Nephron progenitor cell (in vitro differentiated cells): ENCODE results near the gene RHOXF2B.
"Not testable (repeated sequence)": the region's sequence is repeated elsewhere in the genome, so short reads cannot be mapped to it uniquely, and the experiment has no call there.

ENCODE experiments used
- DNase-seq: peaks from one replicate; pipeline ENCODE4 v3.0.0; 2021
- H3K27ac Mint-ChIP-seq: 2 replicates; pipeline ENCODE4 v1.8.0; 2021; ENCODE audit warnings: mild to moderate bottlenecking, moderate library complexity, mixed read lengths
- H3K27me3 Mint-ChIP-seq: 2 replicates; pipeline ENCODE4 v1.8.0; 2021; ENCODE audit warnings: mild to moderate bottlenecking, low read depth, mixed read lengths; ENCODE audit not compliant: poor library complexity
- H3K36me3 Mint-ChIP-seq: 2 replicates; pipeline ENCODE4 v1.8.0; 2021; ENCODE audit warnings: low read depth, mixed read lengths
- H3K4me1 Mint-ChIP-seq: 2 replicates; pipeline ENCODE4 v1.8.0; 2021; ENCODE audit warnings: mixed read lengths
- H3K4me3 Mint-ChIP-seq: 2 replicates; pipeline ENCODE4 v1.8.0; 2021; ENCODE audit warnings: mild to moderate bottlenecking, moderate library complexity, mixed read lengths
- H3K9me3 Mint-ChIP-seq: 2 replicates; pipeline ENCODE4 v1.8.0; 2021; ENCODE audit warnings: mild to moderate bottlenecking, moderate library complexity, mixed read lengths
- CTCF ChIP-seq: fragments of 200-600 bp; sonication (generic); IDR thresholded peaks from 2 replicates; pipeline ENCODE4 v1.5.0; 2021; ENCODE audit warnings: antibody characterized with exemption

Gene RHOXF2B

GRCh38 chrX:120090208-120090607 lies 12.7 kb upstream of the RHOXF2B start:
- H3K9me3 Mint-ChIP-seq = peaks cover 40% of the 10 kb centered on the region
- H3K4me3 Mint-ChIP-seq = no peak overlapping the region
- H3K4me1 Mint-ChIP-seq = peaks cover 6% of the 10 kb centered on the region
- no peak overlapping the region for H3K27ac Mint-ChIP-seq
- DNase-seq = no peak
- TF ChIP-seq CTCF = no peak
- H3K27me3 Mint-ChIP-seq = peaks cover 5% of the 10 kb centered on the region
- H3K36me3 Mint-ChIP-seq = no peaks in the 10 kb centered on the region

- no peak for DNase-seq
- peaks cover 5% of the 10 kb centered on the region for H3K27me3 Mint-ChIP-seq
- no peaks in the 10 kb centered on the region for H3K36me3 Mint-ChIP-seq
- TF ChIP-seq CTCF = no peak
- H3K4me1 Mint-ChIP-seq = peaks cover 6% of the 10 kb centered on the region
- H3K4me3 Mint-ChIP-seq = no peak overlapping the region
- peaks cover 31% of the 10 kb centered on the region for H3K9me3 Mint-ChIP-seq
- H3K27ac Mint-ChIP-seq = no peak overlapping the region
These were observed 10.0 kb upstream of the RHOXF2B start for GRCh38 chrX:120087289-120088017.

- H3K27ac Mint-ChIP-seq, H3K27me3 Mint-ChIP-seq, H3K36me3 Mint-ChIP-seq, H3K4me1 Mint-ChIP-seq, H3K4me3 Mint-ChIP-seq, DNase-seq: not testable (repeated sequence)
- H3K9me3 Mint-ChIP-seq = peaks cover 31% of the 10 kb centered on the region
These were observed 8.2 kb upstream of the RHOXF2B start for GRCh38 chrX:120085553-120086185.

- H3K9me3 Mint-ChIP-seq, H3K4me1 Mint-ChIP-seq, H3K4me3 Mint-ChIP-seq, H3K36me3 Mint-ChIP-seq, H3K27ac Mint-ChIP-seq, DNase-seq, H3K27me3 Mint-ChIP-seq: not testable (repeated sequence)
These were observed 11.3 kb downstream of the RHOXF2B start for GRCh38 chrX:120066169-120066568.

GRCh38 chrX:120042712-120043111 lies 34.8 kb downstream of the RHOXF2B start:
- not testable (repeated sequence) for H3K27ac Mint-ChIP-seq, H3K4me1 Mint-ChIP-seq, H3K4me3 Mint-ChIP-seq

GRCh38 chrX:120042247-120042646 lies 35.2 kb downstream of the RHOXF2B start:
- DNase-seq, H3K4me1 Mint-ChIP-seq, H3K9me3 Mint-ChIP-seq, H3K4me3 Mint-ChIP-seq, H3K27ac Mint-ChIP-seq, H3K27me3 Mint-ChIP-seq, H3K36me3 Mint-ChIP-seq: not testable (repeated sequence)

More at GRCh38 chrX:120042712-120043111, 34.8 kb downstream of the RHOXF2B start:
- not testable (repeated sequence) for H3K27me3 Mint-ChIP-seq, H3K36me3 Mint-ChIP-seq, DNase-seq, H3K9me3 Mint-ChIP-seq

GRCh38 chrX:120040176-120040575 lies 37.3 kb downstream of the RHOXF2B start:
- not testable (repeated sequence) for DNase-seq, H3K27me3 Mint-ChIP-seq, H3K27ac Mint-ChIP-seq, H3K36me3 Mint-ChIP-seq, H3K4me3 Mint-ChIP-seq, H3K4me1 Mint-ChIP-seq
- H3K9me3 Mint-ChIP-seq = peaks cover 12% of the 10 kb centered on the region

GRCh38 chrX:120039087-120039733 lies 38.3 kb downstream of the RHOXF2B start:
- H3K27ac Mint-ChIP-seq, H3K4me3 Mint-ChIP-seq, H3K4me1 Mint-ChIP-seq, DNase-seq, H3K36me3 Mint-ChIP-seq, H3K27me3 Mint-ChIP-seq: not testable (repeated sequence)
- peaks cover 17% of the 10 kb centered on the region for H3K9me3 Mint-ChIP-seq
